Lung (tissue), 12 donors: ENCODE data around the gene MINDY4. TPM values are rescaled to one million over a fixed set of nuclear protein-coding genes. Genes with fewer than 3 reads are reported as not detected.

ENCODE experiments used
- ATAC-seq: fragments of 200-7000 bp; cut with Tn5 transposase; one replicate; pipeline ENCODE4 v1.9.1; 2020; ENCODE audit warnings: moderate number of reproducible peaks; ENCODE audit not compliant: insufficient read depth, low FRiP score
- DNase-seq, 3 donors: peaks; one replicate each; pipeline ENCODE4 v3.0.0-alpha.2; 2013 to 2017
- H3K27ac ChIP-seq, 2 donors: one replicate each; pipeline ENCODE4 v1.5.1; 2013; ENCODE audit warnings: mild to moderate bottlenecking in 2 of 2, moderate library complexity in 2 of 2, control low read depth in 1 of 2, inconsistent platforms in 1 of 2, low read depth in 1 of 2, low read length in 1 of 2
- H3K27me3 ChIP-seq, 3 donors: one replicate each; pipeline ENCODE4 v1.5.1; 2013; ENCODE audit warnings: low read length in 2 of 3; ENCODE audit not compliant: control insufficient read depth in 3 of 3, insufficient read depth in 3 of 3
- H3K36me3 ChIP-seq, 4 donors: one replicate each; pipeline ENCODE4 v1.5.1; 2013; ENCODE audit warnings: low read length in 4 of 4, mild to moderate bottlenecking in 1 of 4, moderate library complexity in 1 of 4; ENCODE audit not compliant: control insufficient read depth in 4 of 4, insufficient read depth in 4 of 4
- H3K4me1 ChIP-seq, 5 donors: one replicate each; pipeline ENCODE4 v1.5.1; 2013; ENCODE audit warnings: low read length in 5 of 5, mild to moderate bottlenecking in 2 of 5, moderate library complexity in 1 of 5; ENCODE audit not compliant: control insufficient read depth in 5 of 5, insufficient read depth in 5 of 5
- H3K4me3 ChIP-seq: one replicate; pipeline ENCODE4 v1.5.1; 2013; ENCODE audit warnings: mild to moderate bottlenecking, control low read depth, moderate library complexity
- H3K9ac ChIP-seq, 2 donors: one replicate each; pipeline ENCODE4 v1.5.1; 2013; ENCODE audit warnings: low read length in 2 of 2, control low read depth in 1 of 2; ENCODE audit not compliant: insufficient read depth in 1 of 2
- H3K9me3 ChIP-seq, 4 donors: one replicate each; pipeline ENCODE4 v1.5.1; 2013; ENCODE audit warnings: low read length in 3 of 4, mild to moderate bottlenecking in 1 of 4, moderate library complexity in 1 of 4; ENCODE audit not compliant: control insufficient read depth in 4 of 4, insufficient read depth in 3 of 4
- WGBS, 2 donors: extraction: QIAGEN DNeasy Blood & Tissue Kit; methylation state at CpG; one replicate each; pipeline ENCODE4 v1.1.7; 2013; 5-methylcytosine and 5-hydroxymethylcytosine counted together
- polyA plus RNA-seq, 2 donors: library from polyadenylated mRNA; stranded (reverse); fragments of 200-250 nt; gene quantifications; one replicate each; pipeline ENCODE4 v1.2.1, GENCODE V29; 2013
- total RNA-seq, 2 donors: library from RNA; depleted of rRNA in 1 of 2; stranded (reverse); fragments of >200 nt in 1 of 2; gene quantifications; one replicate each; pipeline ENCODE4 v1.2.1, GENCODE V29; 2014 to 2021
- TF ChIP-seq, protein P1 (sequence below): IDR thresholded peaks from 2 replicates; pipeline ENCODE4 v1.5.1; 2012; ENCODE audit warnings: mild to moderate bottlenecking; ENCODE audit errors: control extremely low read depth, extremely low read depth
- donor health status: control.
- donor health status: control.
- donor health status: Bipolar disorder and iron deficiency.
- donor health status: healthy.
- donor health status: DM: yes; HTN: yes; CAD: no.

Gene MINDY4
- total and polyA plus RNA-seq, 4 donors = 5.0 to 24.1 (median 10.7) TPM

DNA sequence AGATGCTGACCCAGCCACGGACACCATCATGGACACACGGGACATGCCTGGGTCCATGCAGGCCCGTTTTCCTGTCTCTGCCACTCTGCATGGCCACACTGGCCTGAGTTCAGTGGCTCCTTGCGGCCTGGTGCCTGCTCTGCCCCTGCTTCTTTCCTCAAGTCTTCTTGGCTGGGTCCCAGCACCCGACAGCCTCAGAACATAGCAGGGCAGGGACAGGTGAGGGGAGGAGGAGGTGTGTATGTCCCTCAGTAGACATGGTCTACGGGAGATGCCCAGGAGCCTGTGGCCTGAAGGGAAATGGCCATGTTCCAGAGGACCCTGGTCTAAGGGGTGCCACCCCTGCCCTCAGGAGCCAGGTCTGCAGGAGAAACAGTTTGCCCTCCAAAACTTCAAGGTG is 138.2 kb downstream of the MINDY4 start:
- TF ChIP-seq, protein P1, sequence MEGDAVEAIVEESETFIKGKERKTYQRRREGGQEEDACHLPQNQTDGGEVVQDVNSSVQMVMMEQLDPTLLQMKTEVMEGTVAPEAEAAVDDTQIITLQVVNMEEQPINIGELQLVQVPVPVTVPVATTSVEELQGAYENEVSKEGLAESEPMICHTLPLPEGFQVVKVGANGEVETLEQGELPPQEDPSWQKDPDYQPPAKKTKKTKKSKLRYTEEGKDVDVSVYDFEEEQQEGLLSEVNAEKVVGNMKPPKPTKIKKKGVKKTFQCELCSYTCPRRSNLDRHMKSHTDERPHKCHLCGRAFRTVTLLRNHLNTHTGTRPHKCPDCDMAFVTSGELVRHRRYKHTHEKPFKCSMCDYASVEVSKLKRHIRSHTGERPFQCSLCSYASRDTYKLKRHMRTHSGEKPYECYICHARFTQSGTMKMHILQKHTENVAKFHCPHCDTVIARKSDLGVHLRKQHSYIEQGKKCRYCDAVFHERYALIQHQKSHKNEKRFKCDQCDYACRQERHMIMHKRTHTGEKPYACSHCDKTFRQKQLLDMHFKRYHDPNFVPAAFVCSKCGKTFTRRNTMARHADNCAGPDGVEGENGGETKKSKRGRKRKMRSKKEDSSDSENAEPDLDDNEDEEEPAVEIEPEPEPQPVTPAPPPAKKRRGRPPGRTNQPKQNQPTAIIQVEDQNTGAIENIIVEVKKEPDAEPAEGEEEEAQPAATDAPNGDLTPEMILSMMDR = no peak
- no peak for DNase-seq
- H3K27me3 ChIP-seq = no peaks in the 10 kb centered on the region
- H3K27ac ChIP-seq = no peak overlapping the region
- no peak overlapping the region for H3K4me3 ChIP-seq
- no peaks in the 10 kb centered on the region for H3K36me3 ChIP-seq
- ATAC-seq = no peak
- H3K9me3 ChIP-seq = no peaks in the 10 kb centered on the region
- peaks cover 5 to 60% (median 36%) of the 10 kb centered on the region in 5 donors for H3K4me1 ChIP-seq
- no peak overlapping the region for H3K9ac ChIP-seq
- WGBS, 2 donors = 74 to 89% methylated on average over 6 of the region's 6 CpGs

DNA sequence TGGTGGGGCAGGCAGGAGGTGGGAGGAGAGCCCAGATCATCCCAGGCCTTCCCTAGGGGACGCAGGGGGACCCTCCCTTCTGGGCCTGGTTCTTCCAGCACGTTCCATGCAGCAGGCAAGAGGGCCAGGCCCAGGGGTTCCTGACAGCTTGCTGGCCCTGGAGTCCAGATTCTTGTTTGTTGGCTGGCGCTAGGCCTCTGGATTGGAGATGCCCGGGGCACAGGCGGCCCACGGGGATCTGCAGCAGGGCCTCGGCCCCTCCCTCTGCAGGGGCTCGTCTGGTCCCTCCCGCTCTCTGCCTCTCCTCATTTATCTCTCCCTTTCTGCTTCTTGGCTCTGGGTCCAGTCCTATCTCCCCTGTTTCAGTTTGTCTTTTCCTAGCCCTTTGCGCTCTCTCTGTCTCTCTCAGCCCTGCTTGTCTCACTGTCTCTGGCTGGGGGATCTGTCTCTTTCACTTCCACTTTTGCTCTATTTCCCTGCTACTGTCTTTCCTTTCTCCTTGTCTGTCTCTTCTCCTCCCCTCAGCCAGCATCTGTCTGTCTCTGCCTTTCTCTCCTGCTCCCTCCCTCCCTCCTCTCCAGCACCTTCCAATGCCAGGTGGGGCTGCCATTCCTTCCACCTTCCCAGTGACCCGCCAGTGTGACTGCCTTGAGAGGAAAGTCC is 139.3 kb downstream of the MINDY4 start:
- ATAC-seq (no peak), DNase-seq (peak in 1 of 3 donors; percentile 63)
- peaks cover 3 to 58% (median 30%) of the 10 kb centered on the region in 5 donors for H3K4me1 ChIP-seq
- no peaks in the 10 kb centered on the region for H3K36me3 ChIP-seq
- no peaks in the 10 kb centered on the region for H3K27me3 ChIP-seq
- H3K27ac ChIP-seq = peak overlapping the region in 1 of 2 donors; percentile 65
- no peak overlapping the region for H3K4me3 ChIP-seq
- H3K9me3 ChIP-seq = no peaks in the 10 kb centered on the region
- no peak overlapping the region for H3K9ac ChIP-seq
- TF ChIP-seq, protein P1 = no peak
- WGBS, 2 donors = 71 to 78% methylated on average over 11 of the region's 11 CpGs

GRCh38 chr7:30911133-30911532 is 139.9 kb downstream of the MINDY4 start:
- ATAC-seq (no peak), DNase-seq (no peak)
- no peaks in the 10 kb centered on the region for H3K9me3 ChIP-seq
- WGBS, 2 donors = 68 to 83% methylated on average over 11 of the region's 11 CpGs
- H3K9ac ChIP-seq = no peak overlapping the region
- H3K4me3 ChIP-seq = no peak overlapping the region
- TF ChIP-seq, protein P1 = no peak
- H3K4me1 ChIP-seq = peaks cover 3 to 53% (median 25%) of the 10 kb centered on the region in 5 donors
- peak overlapping the region in 1 of 2 donors; percentile 65 for H3K27ac ChIP-seq
- no peaks in the 10 kb centered on the region for H3K27me3 ChIP-seq
- H3K36me3 ChIP-seq = peaks cover 0 to under 1% (median 0%) of the 10 kb centered on the region in 4 donors
